GM21717 (cell line): ENCODE results near the gene SERTAD2.

Experiments used
- ATAC-seq: cut with Tn5 transposase; IDR thresholded peaks from one replicate; pipeline ENCODE4 v1.9.1; 2021; ENCODE audit warnings: mild to moderate bottlenecking, moderate library complexity; ENCODE audit not compliant: unreplicated experiment

The SERTAD2 gene, protein sequence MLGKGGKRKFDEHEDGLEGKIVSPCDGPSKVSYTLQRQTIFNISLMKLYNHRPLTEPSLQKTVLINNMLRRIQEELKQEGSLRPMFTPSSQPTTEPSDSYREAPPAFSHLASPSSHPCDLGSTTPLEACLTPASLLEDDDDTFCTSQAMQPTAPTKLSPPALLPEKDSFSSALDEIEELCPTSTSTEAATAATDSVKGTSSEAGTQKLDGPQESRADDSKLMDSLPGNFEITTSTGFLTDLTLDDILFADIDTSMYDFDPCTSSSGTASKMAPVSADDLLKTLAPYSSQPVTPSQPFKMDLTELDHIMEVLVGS

DNA sequence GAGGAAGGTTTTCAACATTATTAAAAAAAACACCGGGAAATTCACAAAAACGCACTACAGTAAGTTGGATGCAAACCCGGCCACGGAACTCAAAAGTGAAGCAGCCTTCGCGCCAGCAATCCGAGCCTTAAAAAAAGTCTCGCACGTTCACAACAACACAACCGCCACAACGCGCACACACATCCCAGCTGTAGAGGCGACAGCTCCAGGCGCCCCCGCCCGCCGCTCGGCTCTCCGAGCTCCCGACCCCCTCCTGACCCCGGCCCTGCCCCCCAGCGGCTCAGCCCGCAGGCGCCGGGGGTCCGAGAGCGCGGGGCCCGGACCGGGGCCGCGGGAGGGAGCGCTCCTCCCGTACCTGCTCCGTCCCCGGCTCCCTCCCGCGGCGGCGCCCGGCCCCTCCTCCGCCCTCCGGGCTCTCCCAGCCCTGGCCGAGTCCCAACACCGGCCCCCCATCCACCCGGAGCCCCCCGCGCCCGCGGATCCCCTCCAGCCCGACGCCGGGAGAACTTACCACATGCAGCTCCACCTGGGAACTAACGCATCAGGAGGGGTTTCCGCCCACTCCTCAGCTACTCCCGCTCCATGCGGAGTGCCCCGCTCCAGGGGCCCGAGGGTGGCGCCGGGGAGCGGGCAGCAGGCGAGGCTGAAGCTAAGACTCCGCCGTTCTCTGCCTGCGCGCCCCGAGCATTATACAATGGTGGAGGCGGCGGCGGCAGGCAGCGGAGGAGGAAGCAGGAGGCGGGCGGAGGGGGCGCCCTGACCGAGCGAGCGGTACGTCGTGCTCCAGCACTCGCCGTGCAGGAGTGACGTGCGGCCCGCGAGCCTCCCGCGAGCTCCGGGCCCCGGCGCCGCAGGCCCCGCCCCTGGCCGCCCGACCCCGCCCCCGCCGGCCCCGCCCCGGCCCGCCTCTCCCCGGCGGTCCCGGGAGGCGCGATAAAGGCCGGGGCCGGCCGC, at the start of gene SERTAD2:
Gene SERTAD2 (minus strand): TSS at position 805 of the 954 bp plus-strand sequence. CDS start 17,042 bp downstream, outside the sequence.
- ATAC-seq, result peak; percentile 57

DNA sequence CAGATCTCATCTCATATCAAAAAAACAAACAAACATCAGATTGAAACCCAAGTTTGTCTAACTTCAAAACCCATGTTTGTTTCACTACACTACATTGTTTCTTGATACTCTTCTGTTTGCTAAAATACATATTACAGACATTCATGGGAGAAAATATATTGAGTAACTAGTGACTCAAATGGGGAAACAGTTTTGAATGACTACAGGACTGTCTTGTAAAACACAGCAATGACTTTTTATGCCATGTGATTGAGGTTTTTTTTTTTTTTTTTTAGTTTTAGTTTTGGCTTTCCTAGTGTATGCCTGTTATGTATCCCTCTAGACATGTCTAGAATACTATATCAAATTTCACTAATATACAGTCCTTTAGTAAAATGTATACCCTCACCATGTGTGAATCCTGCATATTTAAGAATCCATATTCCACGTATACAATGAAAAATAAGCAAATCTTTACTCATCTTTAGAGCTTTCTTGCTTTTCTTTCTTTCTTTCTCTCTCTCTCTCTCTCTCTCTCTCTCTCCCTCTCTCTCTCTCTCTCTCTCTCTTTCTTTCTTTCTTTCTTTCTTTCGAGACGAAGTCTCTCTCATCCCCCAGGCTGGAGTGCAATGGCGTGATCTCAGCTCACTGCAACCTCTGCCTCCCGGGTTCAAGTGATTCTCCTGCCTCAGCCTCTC, 46.6 kb upstream of the SERTAD2 start:
- ATAC-seq, result peak; percentile 43

DNA sequence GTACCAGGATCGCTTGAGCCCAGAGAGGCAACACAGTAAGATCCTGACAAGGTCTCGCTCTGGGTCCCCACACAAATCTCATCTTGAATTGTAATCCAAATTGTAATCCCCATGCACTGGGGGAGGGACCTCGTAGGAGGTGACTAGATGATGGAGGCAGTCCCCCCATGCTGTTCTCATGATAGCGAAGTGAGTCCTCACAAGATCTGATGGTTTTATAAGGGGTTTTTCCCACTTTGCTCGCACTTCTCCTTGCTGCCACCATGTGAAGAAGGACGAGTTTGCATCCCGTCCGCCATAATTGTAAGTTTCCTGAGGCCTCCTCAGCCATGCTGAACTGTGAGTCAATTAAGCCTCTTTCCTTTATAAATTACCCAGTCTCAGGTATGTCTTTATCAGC, 46.0 kb upstream of the SERTAD2 start:
- ATAC-seq, result no peak

DNA sequence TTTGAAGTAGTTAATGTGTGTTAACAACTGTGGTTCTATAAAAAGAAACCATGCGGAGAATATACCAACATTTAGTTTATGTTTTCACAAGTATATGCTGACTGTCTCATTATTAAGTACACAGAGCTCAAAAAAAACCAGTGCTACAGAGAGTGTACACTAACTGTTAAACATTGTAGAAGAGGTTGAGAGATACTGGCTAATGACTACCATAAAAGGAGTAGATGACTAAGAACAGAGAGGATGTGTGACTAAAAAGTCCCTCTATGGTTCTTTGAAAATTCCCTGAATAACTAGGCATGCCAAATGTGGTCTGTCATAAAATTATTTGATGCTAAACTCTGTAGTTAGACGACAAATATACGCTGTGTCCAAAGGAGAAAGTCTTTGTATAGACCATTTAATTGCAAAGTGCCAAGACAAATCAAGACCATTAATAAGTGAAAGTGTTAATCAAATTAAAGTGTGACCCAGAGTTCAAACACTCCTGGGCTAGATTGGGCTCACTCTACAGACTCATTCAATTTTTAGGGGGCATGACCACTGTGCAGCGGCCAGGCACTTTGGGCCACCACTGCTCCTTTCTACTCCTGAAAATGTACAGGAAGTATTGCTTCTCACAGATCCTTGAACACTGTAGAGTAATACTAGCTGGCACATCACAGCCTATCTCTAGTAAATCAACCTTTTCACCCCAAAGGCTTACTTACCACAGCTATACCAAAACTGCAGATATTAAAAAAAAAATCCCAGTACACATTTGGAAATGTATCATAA, 45.1 kb upstream of the SERTAD2 start:
- ATAC-seq, result peak; percentile 81

DNA sequence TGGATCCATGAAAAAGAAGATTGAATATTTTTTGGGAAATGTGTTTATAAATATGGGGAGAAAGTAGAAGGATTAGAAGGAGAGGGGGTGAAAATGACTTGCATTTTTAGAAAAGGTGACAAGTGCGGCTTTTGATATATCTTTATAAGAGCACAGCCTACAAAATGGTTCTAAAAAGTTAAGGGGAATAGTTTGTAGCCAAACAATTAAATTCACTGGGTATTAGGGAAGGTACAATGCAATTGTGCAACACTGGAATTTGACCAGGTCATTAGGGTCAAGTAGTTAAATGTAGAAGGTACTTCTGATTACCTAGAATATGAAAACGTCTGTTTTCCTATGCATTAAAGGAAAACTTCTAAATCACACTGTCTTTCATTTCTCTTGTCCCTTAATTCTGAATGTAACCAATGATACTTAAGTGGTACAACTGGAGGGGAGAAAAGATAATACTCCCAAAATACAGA, 44.5 kb upstream of the SERTAD2 start:
- ATAC-seq, result no peak

DNA sequence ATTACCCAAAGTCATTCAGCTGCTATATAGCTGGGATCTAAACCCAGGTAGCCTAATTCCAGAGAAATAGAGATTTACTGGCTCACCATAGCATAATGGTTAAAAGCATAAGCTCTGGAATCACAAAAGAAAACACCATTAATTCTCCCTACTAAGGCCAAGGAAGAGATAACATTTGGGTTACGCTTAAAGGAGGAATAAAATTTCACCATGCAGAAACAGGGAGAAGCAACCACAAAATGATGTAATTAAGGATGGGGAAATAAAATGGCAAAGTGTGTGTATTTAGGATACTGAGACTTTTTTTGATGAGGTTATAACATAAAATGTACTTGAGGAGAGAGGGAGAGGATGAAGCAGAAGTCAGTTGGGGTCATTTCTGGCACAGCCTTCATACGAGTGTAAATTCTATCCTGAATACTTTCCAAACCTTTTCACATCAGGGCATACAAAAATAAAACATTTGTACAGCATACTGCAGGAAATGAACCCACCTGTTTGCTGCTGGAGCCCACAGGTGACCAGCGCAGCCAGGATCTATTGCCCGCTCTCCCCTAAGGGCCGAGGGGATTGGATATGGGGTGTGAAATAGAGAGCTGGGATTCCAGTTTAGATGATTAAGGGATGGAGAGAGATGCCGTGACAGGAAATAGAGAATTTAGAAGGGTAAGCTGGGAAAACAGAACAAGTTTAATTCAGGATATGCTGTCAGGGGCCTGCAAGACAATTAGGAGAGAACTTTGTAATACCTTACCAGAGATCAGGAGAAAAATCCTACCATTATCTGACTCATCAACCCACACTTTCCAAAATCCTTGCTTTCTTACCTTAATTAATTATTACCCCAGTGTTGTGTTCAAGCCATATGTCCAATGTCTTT, 43.8 kb upstream of the SERTAD2 start:
- no peak for ATAC-seq

DNA sequence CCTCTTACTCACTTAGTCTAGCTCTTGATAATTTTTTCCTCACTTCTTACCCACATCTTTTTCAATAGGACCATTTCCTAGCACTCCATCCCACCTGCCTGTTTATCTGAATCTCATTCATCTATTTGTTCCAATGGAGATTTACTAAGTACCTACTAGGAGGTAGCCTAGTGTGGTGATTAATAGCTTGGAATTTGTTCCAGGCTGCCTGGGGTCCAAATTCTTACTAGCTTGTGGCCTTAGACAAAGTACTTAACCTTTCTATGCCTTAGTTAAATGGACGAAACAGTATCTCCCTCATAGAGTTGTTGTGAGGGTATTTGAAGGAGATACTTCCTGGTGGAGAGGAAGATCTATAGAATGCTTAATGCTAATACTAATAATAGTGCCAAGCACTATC, 42.9 kb upstream of the SERTAD2 start:
- ATAC-seq, result no peak

DNA sequence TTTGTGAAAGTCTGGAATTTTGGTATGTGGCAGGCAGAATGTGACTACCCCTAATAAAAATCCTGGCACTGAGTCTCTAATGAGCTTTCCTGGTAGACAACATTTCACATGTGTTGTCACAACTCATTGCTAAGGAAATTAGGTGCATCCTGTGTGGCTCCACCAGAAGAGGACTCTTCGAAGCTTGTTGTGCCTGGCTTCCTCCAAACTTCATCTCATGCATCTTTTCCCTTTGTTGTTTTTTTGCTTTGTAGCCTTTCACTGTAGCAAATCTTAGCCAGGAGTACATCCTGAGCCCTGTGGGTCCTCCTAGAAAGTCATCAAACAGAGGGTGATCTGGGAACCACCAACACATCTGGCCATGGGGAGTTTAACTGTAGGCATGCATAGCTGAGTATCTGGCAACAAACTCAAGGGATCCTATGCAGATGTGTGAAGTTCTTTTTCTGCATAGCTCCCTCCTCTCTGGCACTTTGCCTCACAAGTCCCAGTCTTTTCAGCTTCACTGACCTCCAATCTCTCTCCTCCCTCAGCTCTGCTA, 42.1 kb upstream of the SERTAD2 start:
- ATAC-seq, result no peak

DNA sequence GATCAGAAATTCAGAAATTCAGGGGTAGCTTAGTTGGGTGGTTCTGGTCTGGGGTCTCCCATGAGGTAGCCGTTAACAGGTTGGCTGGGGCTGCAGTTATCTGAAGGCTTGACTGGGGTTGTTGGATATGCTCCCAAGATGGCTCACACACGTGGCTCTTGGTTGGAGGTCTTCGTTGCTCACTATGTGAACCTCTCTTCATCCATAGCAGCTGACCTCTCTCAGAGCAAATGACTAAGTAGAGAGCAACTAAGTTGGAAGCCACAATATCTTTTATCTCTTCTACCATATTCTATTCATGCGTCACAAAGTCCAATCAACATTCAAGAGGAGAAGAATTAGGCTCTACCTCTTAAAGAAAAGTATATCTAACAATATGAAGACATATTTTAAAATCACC, 38.7 kb upstream of the SERTAD2 start:
- no peak for ATAC-seq

DNA sequence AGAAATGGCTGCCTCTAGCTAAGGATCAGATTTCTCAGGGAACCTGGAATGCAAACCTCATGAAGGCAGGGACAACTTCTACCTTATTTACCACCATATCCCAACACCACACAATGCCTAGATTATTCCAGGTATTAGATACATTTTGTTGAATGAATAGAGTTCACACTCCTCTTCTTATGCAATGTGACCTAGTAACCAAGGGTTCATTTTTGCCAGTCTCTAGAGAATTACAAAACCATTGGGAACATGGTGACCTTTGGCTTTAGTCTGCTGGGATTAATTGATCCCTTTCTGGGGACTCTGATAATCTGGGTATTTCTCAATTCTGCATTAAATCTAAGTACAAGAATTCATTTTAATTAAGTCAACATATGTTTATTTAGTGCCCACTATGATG, 35.2 kb upstream of the SERTAD2 start:
- no peak for ATAC-seq

DNA sequence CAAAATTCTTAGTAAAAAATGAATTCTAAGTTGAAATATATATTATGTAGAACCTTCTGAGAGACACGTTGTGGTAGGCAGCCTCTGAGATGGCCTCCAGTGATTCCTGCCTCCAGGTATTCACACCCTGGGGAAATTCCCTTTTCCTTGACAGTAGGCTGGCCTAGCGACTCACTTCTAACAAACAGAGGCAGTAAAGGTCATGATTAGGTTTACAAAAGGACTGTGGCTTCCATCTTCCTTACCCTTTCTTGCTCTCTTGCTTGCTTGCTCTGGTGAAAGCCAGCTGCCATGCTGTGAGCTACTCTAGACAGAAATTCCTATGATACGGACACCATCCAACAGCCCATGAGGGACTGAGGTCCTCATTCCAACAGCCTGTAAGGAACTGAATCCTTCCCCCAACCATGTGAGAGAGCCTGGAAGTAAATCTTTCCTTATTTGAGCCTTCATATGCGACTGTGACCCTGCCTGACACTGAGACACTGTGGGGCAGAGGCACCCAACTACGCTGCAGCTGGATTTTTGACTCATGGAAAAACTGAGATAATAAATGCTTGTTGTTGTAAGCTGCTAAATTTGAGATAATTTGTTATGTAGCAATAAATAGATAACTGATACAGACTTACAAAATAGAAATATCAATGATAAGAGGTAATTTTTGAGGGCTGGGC, 32.7 kb upstream of the SERTAD2 start:
- ATAC-seq, result no peak

DNA sequence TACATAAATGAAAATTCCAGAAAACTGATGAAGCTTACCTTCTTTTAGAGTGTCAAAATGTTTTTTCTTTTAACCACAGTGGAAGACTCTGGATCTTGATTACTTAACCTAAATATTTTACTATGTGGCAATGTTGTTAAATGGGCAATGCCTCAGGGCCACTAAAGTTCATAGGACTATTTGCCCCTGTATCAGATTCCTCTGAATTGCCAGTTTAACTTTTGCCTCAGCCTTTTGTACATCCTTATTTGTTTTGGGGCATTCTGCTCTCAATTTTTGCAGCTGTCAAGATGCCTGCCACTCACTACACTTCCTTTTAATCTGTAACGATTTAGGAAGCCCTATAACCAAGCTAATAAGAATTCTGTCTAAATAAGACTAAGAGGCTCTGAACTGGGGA, 31.7 kb upstream of the SERTAD2 start:
- no peak for ATAC-seq

DNA sequence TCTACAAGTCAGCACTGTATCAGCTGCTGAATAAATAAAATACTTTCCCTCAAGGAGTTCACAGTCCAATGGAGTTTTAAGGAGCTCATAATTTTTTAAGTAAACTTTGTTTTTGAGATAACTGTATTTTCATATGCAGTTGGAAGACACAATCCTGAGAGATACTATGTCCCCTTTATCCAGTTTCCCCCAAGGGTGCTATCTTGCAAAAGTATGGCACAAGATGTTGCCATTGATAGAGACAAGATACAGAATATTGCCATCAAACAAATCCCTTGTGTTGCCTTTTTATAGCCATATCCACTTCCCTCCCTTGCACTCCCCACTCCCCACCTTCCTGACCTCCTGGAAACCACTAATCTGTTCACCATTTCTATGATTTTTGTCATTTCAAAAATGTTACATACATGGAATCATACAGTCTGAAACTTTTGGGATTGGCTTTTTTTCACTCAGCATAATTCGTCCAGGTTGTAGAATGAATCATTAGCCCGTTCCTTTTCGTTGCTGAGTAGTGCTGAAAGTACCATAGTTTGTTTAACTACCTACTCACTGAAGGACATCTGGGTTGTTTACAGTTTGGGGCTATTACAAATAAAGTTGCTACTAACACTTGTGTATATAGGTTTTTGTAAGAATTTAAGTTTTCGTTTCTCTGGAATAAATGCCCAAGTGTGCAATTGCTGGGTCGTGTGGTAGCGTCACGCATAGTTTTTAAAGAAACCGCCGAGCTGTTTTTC, 30.2 kb upstream of the SERTAD2 start:
- no peak for ATAC-seq

DNA sequence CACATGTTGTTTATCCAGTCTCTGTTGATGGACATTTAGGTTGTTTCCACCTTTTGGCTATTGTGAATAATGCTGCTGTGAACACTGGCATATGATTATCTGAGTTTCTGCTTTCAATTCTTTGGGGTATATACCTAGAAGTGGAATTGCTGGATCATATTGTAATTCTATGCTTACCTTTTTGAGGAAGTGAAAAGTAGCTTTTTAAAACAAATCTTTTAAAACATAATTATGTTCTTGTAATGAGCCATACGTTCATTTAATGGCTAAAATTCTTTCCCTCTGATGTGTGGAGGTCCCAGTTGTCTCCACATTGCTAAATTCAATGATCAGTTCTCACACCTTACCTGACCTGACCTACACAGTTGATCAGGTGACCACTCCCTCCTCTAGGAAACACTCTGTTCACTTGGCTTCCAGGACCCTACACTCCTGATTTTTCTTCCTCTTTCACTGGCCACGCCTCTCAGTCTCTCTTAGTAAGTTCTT, 27.8 kb upstream of the SERTAD2 start:
- ATAC-seq, result no peak

DNA sequence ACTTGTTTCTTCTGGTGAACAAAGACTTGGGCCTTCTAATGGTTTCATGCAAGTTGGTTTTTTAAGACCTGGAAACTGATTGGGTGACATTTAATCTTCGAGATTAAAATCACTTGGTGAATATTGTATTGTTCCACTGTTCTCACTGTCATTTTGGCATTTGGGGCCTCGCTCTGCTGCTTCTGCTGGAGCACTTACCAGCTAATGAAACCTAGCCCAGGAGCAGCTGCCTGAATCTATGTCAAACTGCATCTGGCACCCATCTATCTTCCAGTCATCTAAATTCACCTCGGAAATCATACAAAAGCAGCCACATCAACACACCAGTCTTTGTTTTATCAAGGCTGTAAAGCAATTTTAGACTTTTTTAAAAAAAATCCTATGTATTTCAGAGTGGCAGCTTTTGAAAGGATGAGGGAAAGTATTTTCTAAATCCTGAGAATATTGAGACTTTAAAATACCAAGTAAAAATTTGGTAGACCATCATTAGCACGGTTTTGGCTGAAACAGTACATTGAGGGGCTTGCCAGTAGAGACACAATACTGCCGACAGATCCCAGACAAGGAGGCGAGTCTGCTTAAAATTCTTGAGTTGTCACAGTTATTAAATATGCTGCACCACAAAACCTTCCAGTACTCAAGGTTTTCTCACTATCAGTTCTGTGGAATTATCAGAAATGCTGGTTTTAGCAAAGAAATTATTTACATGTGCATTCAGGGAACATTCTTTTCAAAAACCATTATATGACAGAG, 26.1 kb upstream of the SERTAD2 start:
- ATAC-seq, result no peak

DNA sequence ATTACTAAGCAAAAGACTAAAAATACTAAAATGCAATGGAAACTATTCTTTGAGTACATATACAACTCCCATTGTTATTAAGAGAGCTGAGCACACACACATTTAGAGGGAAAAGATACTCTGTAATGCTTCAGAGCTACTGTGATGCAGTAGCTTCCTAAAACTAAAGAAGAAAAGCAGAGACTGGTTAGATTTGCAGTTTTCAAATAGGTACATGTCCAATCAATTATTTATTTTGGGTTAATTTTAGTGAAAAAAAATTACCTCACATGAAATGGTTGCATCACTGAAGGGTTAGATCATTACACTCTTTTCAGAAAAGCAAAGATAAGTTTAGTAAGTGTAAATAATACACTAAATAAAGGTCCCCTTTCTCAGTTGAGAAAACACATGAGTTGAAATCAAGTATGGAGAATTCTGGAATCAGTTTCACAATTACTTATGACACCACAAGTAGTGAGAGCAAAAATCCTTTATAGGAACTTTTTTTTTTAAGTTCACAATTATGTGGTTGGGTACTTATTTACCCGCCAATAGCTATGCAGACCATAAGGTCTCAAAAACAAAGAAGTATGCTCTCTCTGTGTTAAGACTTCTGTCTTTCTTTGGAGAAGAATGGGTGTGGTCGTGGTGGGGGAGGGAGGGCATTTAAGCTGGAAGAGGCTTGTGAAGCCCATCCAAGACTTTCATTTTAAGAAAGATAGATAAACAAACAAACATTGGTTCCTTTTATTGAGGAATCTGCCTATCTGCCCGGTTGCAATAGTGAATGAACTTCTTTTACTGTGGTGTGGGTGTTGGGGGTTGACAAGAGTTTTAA, 25.3 kb upstream of the SERTAD2 start:
- no peak for ATAC-seq
